ENCODE results near the gene MRPL1.
"Not testable (repeated sequence)": the region's sequence is repeated elsewhere in the genome, so short reads cannot be mapped to it uniquely, and the experiment has no call there.

The MRPL1 gene

DNA sequence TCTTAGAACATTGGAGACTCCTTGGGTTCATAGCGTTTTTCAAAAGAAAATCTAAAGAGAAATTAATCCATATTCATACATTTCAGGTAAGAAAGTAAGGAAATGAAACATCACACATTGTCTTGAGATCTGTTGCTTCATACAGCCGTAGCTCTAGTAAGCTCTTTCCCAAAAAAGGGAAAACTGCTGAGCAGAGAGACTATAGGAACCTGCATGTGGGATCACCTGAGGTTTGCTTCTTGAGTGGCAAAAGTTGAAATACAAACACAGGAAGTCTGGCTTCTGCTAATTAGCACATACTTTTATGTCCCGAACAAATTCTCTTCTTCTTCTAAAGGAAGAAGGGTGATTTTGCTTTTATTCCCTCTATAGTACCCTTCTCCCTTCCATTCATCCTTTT, 57.7 kb downstream of the MRPL1 start:
- no peak for DNase-seq

DNA sequence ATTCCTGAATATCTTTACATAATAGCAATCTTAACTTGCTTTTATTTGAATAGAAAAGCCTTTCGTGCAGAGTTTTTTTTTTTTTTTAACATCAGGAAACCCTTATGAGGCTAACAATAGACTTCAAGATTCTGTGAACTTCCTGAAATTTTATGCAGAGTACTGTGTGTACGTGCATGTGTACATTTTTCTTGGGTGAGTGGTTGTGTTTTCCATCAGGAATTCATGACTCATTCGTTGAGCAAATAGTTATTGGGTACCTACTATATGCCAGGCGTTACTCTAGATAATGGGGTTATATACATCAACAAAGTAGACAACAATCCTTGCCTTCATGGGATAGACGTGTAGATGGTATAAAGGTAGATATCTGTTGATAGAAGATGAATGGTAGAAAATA, 59.1 kb downstream of the MRPL1 start:
- peak; percentile 8 for DNase-seq

DNA sequence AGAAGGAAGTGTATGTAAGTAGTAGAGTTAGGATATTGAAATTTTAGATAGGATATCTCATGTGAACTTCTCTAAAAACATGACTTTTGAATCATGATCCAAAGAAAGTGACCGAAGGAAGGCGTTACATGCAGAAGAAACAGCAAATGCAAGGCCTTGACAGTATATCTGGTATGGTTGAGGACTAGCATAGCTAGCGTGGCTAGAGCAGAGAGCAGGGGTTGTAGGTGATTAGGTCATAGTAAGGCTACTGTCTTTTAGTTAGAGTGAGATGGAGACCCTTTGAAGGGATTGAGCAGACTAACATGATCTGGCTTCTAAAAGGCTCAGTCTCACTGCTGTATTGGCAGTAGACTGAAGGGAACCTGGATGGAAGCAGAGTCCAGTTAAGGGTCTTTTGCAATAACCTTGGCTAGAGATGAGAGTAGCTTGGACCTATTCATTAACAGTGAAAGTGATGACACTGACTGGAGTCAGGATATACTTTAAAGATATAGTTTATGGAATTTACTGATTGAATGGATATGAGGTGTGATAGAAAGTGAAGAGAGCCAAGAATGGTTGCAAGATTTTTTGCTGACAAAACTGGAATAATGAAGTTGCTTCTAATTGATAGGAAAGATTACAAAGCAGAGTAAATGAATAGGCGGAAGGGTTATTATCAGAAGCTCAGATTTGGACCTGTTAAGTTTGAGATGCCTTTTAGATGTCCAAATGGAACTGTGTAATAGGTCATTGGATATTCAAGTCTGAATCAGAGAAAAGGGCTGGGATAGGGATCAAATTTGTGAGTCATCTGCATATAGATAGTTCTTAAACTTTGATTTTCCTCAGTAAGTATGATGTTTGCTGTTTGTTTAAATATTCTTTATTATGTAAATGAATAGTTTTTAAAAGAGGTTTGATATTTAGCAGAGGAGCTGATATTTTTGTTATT, 59.8 kb downstream of the MRPL1 start:
- DNase-seq: no peak

DNA sequence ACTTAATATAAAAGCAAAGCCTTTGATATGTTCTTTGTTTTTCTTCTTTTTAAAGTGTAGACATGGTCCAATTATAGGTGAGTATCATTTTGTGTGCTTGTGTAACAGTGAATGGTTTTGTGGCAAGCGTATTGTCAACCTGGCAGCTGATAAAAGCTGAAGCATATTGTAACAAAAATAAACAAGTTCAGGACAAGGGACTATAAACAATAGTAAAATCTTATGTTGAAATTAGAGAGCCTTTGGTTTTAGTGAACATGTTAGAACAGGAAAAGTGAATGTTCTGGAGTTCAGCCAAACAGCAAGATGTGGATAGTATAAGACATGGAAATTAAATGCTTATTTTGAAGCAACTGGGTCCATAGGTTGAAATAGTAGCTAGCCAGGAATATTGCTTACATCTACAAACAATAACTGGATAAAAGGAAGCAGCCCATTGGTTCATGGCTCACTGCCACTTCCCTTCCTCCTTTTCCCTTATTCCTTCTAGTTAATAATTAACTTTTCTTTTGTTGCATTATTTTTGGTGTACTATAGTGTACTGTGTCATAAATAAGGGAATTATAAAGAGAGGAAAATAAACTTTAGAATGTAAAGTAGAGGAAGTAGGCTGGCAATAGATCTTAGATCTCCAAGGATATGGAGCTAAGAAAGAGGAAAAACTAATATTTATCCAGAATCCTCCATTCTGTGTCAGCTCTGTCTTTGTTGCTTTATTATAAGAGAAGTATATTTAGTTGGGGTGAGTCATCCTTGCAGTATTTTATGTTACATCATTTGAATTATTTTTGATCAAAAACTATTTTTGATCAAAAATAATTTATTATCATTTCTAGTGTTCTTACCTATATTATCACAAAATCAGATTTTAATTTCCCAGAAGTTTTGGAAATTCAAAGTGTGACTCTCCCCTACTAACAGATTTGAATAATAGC, 65.6 kb downstream of the MRPL1 start:
- peak; percentile 83 for DNase-seq

DNA sequence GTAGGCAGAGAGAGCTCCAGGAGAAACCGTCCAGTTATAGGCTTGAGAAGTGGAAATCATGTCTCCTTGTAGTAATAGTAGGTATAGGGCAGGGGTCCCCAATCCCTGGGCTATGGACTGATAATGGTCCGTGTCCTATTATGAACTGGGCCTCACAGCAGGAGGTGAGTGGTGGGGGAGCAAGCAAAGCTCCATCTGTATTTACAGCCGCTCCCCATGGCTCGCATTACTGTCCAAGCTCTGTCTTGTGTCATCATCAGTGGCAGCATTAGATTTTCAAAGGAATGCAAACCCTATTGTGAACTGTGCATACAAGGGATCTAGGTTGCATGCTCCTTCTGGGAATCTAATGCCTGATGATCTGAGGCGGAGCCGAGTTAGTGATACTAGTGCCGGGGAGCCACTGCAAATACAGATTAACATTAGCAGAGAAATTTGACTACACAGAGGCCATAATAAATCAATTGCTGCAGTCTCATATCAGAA, 67.6 kb downstream of the MRPL1 start:
- peak; percentile 34 for DNase-seq

DNA sequence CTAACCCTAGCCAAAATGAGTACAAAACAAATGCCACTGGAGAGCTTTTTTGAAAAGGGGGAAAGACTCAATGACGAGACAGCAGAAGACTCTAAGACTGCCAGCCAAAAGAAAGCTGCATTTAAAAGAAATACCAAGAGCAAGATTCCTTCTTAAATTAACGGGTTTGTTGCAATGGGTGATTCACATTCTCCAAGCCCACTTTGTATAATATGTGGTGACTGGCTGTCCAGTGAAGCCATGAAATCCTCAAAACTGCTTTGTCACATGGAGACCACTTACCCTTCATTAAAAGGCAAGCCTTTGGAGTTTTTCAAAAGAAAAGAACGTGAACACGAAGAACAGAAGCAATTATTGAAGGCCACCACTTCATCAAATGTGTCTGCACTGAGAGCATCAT, 68.2 kb downstream of the MRPL1 start:
- DNase-seq: no peak

DNA sequence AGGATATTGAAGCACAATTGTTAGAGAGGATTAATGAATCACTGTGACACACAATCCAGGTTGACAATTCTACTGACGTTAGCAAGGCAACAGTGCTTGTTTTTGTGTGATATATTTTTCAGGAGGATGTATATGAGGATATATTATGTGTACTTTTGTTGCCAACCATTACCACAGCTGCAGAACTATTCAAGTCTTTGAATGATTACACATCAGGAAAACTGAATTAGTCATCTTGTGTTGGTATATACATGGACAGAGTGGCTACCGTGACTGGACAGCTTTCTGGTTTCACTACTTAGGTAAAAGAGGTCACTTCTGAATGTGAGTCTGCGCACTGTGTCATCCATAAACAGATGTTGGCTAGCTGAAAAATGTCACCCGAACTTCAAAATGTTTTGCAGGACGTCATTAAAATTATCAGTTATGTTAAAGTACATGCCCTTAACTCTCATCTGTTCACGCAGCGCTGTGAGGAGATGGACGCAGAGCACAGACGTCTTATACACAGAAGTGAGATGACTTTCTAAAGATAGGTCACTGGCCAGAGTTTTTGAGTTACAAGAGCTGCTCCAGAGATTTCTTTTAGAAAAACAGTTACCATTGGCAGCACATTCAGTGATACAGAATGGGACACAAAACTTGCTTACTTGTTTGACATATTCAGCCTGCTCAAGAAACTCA, 69.0 kb downstream of the MRPL1 start:
- no peak for DNase-seq

DNA sequence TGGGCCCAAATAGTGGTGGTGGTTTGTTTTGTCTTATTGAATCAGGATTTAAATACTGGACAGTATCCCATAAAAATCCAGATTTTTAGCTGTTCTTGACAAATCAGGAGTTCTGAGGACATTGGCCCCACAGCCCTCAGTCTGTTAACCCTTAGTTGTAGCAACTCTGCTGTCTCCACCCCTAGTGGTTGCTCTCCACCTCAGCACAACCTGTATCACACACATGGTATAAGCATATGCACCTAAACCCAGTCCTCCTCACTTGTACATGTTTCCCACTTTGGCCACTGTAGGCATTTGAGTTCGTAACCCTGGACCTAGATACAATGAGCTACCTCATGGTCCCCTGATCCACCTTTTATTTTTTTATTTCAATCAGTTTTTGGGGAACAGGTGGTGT, 75.9 kb downstream of the MRPL1 start:
- no peak for DNase-seq

DNA sequence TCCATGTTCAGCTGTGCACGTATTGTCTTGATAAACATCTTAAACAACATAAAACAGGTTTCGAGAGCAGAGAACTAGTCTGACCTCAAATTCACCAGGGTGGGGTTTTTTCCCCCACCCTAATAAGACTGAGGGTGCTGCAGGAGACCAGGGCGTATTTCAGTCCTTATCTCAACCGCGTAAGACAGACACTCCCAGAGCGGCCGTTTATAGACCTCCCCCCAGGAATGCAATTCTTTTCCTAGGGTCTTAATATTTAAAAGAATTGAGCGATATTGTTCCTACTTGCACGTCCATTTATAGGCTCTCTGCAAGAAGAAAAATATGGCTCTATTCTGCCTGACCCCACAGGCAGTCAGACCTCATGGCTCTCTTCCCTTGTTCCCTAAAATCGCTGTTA, 83.3 kb downstream of the MRPL1 start:
- not testable (repeated sequence) for DNase-seq

DNA sequence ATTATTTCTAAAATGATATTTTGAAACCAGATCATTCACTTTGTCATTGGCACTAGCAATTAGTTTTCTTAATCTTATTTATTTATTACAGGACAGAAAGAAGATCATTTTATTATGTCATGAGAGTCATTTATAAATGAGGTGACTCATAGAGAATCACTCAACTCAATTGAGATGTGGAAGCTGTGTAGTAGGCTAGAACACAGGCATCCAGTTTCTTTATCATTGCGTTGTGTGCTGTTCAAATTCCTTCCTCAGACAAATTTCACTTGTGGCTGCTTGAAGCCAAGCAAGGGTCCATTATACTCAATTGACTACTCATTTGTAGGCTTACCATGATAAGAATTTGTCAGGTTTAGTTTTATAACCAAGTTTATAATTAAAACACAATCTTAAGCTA, 87.6 kb downstream of the MRPL1 start:
- no peak for DNase-seq

DNA sequence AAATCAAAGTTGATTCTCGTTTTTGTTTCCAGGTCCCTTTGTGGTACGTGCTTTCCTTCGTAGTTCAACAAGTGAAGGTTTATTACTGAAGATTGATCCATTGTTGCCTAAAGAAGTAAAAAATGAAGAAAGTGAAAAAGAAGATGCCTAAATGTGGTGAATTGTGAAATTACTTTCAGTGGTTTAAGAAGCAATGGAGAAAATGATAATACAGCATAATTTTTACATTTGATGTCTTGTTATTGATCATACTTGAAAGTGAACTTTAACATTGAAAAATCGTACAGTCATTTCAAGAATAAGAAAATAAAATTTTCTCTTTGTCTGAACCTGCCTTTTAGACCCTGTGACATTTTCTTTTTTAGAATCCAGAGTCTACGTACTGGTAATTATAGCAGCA, 89.8 kb downstream of the MRPL1 start:
- DNase-seq: no peak

DNA sequence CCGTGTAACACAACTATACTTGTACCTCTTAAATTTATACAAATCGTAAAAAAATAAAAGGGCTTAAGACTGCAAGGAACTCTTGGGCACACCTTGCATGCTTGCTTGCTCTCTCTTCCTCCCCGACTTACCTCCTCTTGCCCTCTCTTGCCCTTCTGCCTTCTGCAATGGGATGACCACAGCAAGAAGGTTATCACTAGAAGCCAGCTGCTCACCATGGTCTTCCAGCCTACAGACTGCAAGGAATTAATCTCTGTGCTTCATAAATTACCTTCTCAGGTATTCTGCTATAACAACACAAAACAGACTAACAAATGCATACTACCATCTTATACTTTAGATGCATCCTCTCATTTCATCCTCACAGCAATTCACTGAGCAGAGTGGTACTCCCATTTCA, 92.1 kb downstream of the MRPL1 start:
- no peak for DNase-seq

DNA sequence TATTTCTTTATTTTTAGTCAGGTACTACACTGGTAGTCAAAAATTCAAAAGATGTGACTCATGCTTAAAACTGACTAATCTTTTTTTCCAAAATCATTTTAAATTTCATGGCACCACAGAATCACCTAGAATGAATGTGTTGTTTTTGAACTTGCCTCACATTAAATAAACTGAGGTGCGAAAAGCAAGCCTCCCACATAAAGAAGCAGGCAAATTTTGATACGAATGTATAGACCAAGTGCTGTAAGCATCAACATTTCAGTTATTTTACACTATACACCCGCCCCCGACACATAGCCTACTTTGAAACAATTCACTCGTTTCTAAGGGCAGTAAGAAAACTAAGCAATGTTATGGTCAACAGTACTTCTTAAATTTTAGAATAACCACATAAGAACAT, 94.3 kb downstream of the MRPL1 start:
- DNase-seq: no peak

DNA sequence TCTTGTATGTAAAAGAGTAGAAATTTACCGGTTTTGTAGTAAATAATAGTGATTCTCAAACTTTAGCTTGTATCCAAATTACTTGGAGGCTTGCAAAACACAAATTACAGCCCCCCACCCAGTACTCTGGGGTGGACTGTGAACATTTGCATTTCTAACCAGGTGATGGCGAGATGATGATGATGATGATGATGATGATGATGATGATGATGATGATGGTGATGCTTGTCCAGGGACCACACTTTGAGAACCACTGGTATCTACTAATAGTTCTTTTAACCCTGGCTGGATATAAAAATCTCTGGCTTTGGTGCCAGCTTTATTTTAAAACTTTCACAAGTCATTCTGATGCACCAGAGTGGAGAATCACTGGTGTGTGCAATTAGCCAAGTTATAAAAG, 96.3 kb downstream of the MRPL1 start:
- DNase-seq: no peak

DNA sequence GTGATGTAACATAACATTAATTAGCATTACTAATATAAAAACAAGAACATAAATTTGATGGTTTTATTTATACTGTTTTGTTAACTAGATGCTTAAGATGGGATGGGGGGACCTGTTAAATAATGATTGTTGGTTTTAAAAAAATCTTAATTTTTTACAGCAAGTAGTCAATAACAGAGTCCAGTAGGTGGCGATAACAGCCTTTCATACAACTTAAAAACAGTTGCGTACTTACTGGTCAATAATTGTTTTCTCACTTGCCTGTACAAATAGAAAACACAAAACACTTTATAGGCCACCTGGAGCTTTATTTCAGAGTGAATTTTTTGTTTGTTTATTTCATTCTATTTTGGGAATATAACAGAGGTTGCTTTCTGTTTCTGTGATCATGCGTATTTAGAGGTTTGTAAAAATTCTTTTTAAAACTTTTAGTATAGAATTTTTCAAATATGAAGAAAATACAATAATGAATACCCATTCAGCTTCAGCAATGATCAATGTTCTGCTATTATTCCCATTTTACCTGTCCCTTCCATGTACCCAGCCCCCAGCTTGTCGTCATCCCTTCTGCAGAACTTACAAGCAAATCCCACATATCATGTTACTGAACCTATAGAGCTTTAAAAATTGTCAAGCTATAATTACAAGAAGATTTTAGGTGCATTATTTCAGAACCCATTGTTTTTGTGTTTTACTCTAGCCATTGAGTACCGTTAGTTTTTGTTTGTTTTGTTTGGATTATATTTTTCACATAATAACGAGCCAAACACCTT, 97.1 kb downstream of the MRPL1 start:
- peak; percentile 65 for DNase-seq

DNA sequence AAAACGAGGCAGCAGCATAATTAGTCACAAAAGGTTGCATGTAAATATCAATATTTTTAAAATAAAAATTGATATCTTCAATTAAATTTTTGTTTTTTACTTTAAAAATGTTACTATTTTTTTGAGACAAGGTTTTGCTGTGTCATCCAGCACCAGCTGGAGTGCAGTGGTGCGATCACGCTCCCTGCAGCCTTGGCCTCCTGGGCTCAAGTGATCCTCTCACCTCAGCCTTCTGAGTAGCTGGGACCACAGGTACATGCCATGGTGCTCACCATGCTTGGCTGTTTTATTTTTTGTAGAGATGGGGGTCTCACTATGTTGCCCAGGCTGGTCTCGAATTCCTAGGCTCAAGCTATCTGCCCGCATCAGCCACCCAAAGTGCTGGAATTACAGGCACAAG, 97.7 kb downstream of the MRPL1 start:
- DNase-seq: no peak

DNA sequence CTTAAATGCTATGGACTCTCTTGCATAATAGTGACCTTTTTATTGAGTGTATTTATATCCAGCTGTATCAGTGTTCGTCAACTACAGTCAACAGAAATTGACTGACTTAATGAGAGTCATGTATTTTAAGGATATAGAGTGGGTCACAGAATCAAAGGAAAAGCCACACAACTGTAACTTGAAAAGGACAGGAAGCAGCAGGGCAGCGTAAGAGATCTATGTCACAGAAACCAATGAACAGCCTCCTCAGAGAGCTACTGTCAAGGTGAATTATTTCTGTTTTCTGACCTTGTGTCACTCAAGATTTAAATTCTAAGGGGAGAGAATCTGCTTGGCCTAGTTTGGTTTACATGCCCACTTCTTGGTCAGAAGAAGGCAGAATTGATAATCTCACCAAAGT, 100.4 kb downstream of the MRPL1 start:
- DNase-seq: no peak

DNA sequence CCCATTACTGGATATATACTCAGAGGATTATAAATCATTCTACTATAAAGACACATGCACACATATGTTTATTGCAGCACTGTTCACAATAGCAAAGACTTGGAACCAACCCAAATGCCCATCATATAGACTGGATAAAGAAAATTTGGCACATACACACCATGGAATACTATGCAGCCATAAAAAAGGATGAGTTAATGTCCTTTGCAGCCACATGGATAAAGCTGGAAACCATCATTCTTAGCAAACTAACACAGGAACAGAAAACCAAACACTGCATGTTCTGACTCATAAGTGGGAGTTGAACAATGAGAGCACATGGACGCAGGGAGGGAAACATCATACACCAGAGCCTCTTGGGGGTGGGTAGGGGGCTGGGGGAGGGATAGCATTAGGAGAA, 111.0 kb downstream of the MRPL1 start:
- DNase-seq: not testable (repeated sequence)

DNA sequence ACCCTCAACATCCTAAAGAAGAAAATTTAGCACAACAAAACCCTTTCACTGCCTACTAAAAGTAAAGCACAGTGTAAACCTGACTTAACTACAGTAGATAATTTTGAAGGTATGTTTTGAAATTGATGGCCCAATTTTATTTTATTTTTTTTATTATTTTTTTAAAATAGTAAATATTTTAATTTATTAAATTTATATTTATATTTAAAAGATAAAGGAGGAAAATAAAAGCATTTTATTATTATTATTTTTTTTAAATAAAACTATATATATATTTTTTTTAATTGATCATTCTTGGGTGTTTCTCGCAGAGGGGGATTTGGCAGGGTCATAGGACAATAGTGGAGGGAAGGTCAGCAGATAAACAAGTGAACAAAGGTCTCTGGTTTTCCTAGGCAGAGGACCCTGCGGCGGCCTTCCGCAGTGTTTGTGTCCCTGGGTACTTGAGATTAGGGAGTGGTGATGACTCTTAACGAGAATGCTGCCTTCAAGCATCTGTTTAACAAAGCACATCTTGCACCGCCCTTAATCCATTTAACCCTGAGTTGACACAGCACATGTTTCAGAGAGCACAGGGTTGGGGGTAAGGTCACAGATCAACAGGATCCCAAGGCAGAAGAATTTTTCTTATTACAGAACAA, 120.4 kb downstream of the MRPL1 start:
- not testable (repeated sequence) for DNase-seq

DNA sequence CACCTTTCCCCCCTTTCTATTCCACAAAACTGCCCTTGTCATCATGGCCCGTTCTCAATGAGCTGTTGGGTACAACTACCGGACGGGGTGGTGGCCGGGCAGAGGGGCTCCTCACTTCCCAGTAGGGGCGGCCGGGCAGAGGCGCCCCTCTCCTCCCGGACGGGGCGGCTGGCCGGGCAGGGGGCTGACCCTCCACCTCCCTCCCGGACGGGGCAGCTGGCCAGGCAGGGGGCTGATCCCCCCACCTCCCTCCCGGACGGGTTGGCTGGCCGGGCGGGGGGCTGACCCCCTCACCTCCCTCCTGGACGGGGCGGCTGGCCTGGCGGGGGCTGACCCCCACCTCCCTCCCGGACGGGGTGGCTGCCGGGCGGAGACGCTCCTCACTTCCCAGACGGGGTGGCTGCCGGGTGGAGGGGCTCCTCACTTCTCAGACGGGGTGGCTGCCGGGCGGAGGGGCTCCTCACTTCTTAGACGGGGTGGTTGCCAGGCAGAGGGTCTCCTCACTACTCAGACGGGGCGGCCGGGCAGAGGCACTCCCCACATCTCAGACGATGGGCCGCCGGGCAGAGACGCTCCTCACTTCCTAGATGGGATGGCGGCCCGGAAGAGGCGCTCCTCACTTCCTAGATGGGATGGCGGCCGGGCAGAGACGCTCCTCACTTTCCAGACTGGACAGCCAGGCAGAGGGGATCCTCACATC, 121.1 kb downstream of the MRPL1 start:
- not testable (repeated sequence) for DNase-seq

DNA sequence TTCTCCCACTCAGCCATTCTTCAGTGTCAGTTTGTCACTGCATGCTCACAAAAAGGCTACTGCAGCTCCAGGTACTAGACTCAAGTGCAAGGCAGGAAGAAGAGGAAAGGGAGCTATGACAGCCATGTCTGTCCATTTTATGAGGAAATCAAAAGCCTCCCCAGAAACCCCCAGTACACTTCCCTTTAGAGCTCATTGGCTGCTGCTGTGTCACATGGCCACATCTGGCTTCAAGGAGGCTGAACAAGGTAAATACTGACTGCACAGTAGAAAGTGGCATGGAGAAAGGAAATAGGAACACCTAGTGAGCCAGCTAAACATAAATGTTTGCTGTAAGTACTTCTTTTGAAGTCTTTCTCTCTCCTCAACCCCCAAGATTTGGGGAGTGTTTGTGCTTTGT, 127.3 kb downstream of the MRPL1 start:
- DNase-seq: no peak
